SK-N-MC (cell line): Measurements from ENCODE around the gene ERICH2.

Experiments
- DNase-seq: peaks from one replicate; pipeline ENCODE4 v3.0.0-alpha.2; 2011; ENCODE audit warnings: low read depth, low spot score
- H3K27ac ChIP-seq: fragments of 200-600 bp; sonication (generic); 2 replicates; pipeline ENCODE4 v1.5.1; 2016; ENCODE audit warnings: mixed run types
- H3K36me3 ChIP-seq: fragments of 200-600 bp; sonication (generic); 2 replicates; pipeline ENCODE4 v1.6.1; 2017; ENCODE audit warnings: antibody characterized with exemption, low read length, mixed read lengths; ENCODE audit not compliant: insufficient read depth
- H3K4me3 ChIP-seq: fragments of 200-600 bp; sonication (generic); 2 replicates; pipeline ENCODE4 v1.5.1; 2016
- H3K9ac ChIP-seq: fragments of 200-600 bp; sonication (generic); 2 replicates; pipeline ENCODE4 v1.8.0; 2017; ENCODE audit warnings: mixed run types, mixed read lengths; ENCODE audit not compliant: insufficient read length
- H3K9me3 ChIP-seq: fragments of 200-600 bp; sonication (generic); 2 replicates; pipeline ENCODE4 v1.6.1; 2017; ENCODE audit warnings: low read depth, mild to moderate bottlenecking, antibody characterized with exemption, low read length, moderate library complexity, mixed read lengths
- EZH2 ChIP-seq: fragments of 200-600 bp; sonication (generic); IDR thresholded peaks from one replicate; pipeline ENCODE4 v1.6.1; 2017; ENCODE audit warnings: antibody characterized with exemption
- FOXP2 ChIP-seq: optimal IDR thresholded peaks from 2 replicates; pipeline ENCODE3; 2011; ENCODE audit warnings: mild to moderate bottlenecking, moderate library complexity; ENCODE audit not compliant: insufficient read depth; ENCODE audit errors: extremely low read length, control extremely low read depth
- POLR2AphosphoS5 ChIP-seq: IDR thresholded peaks from 2 replicates; pipeline ENCODE4 v1.6.1; 2012; ENCODE audit warnings: mild to moderate bottlenecking, low read depth, low read length, borderline replicate concordance

The ERICH2 gene

DNA sequence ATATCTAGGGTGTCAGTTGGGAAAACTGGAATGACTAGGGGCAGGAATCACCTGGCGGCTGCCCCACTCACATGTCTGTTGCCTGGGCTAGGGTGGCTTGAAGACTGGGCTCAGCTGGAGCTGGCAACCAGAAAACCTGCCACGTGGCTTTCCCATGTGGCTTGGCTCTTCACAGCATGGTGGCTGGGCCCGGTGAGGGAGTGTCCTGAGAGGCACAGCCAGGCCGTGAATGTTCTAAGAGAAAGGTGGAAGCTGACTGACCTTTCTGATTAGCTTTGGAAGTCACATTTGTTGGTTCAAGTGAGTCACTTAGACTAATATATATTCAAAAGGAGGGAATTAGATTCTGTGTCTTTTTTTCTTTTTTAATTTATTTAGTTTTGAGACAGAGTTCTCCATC is 32.4 kb upstream of the ERICH2 start:
- H3K36me3 ChIP-seq = no peaks in the 10 kb centered on the region
- no peaks in the 10 kb centered on the region for H3K9me3 ChIP-seq
- H3K9ac ChIP-seq = no peak overlapping the region
- no peak overlapping the region for H3K27ac ChIP-seq
- H3K4me3 ChIP-seq = no peak overlapping the region
- TF ChIP-seq EZH2 = no peak
- no peak for TF ChIP-seq FOXP2
- no peak for TF ChIP-seq POLR2AphosphoS5
- DNase-seq = no peak

DNA sequence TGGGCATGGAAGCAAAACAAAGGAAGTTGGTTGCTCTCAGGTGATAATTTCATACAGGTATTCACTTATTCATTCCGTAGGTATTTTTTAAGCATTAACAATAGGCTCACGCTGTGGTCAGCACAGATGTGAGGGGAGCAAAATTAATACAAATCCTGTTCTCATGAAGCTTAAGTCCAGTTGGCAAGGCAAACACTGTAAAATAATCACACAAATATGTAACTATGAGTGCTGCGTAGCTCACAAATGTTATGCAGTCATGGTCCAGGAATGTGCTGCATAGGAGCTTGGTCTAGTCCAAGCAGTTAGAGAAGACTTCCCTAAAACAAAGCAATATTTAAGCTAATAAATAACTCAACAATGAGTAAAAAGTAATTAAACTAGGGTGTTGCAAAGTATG is 31.1 kb upstream of the ERICH2 start:
- no peak for DNase-seq
- Histone ChIP-seq H3K27ac (no peak overlapping the region), H3K9ac (no peak overlapping the region)

DNA sequence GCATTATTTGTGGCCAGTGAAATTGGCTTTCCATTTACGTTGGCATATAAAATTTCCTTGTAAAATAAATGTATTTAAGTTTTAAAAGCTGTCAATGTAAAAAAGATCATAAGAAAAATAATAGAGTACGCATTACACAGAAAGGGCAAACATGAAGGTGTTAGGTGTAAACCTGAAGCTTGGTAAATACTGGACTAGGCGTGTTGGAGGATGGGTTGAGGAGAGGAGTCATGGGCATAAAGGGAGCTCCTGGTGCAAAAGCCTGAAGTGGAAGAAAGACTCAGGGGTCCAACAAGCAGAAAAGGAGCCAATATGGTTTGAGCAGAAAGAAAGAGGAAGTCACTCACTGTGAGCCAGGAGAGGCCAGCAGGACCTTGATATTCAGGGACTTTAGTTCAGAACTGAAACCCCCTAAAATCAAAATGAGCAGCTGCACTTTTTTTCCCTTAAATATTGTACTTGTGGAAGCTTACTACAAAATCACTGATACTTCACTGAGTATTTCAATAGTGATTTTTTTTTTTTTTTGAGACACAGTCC is 30.6 kb upstream of the ERICH2 start:
- Histone ChIP-seq H3K27ac (no peak overlapping the region), H3K4me3 (no peak overlapping the region)
- no peak for TF ChIP-seq EZH2
- no peak for TF ChIP-seq POLR2AphosphoS5
- TF ChIP-seq FOXP2 = no peak

More for the DNA sequence above, 31.1 kb upstream of the ERICH2 start:
- no peak for TF ChIP-seq EZH2
- no peak for TF ChIP-seq POLR2AphosphoS5
- no peak for TF ChIP-seq FOXP2
- Histone ChIP-seq H3K9me3 (no peaks in the 10 kb centered on the region), H3K4me3 (no peak overlapping the region), H3K36me3 (no peaks in the 10 kb centered on the region)

DNA sequence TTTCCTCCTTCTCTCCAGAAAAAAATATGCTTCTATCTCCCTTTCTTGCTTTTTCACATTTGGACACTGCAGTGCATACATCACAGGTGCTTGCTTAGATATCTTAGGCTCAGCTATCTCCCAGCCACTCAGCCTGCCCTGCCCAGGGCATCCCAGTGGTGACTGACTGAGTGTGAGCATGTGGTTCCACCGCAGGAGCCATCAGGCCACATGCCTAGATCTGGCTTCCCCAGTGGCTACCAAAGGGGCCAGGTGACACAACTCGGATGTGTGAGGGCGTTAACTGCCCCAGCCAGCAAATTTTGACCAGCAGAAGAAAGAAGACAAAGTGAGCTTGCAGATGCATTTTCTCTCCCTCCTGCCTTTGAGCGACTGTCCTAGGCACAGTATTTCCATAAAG is 29.5 kb upstream of the ERICH2 start:
- no peak overlapping the region for H3K27ac ChIP-seq
- no peaks in the 10 kb centered on the region for H3K36me3 ChIP-seq
- TF ChIP-seq POLR2AphosphoS5 (no peak), EZH2 (no peak)
- no peaks in the 10 kb centered on the region for H3K9me3 ChIP-seq
- no peak overlapping the region for H3K4me3 ChIP-seq
- DNase-seq = no peak
- no peak overlapping the region for H3K9ac ChIP-seq

More for the DNA sequence above, 30.6 kb upstream of the ERICH2 start:
- no peak for DNase-seq
- Histone ChIP-seq H3K9me3 (no peaks in the 10 kb centered on the region), H3K36me3 (no peaks in the 10 kb centered on the region), H3K9ac (no peak overlapping the region)

DNA sequence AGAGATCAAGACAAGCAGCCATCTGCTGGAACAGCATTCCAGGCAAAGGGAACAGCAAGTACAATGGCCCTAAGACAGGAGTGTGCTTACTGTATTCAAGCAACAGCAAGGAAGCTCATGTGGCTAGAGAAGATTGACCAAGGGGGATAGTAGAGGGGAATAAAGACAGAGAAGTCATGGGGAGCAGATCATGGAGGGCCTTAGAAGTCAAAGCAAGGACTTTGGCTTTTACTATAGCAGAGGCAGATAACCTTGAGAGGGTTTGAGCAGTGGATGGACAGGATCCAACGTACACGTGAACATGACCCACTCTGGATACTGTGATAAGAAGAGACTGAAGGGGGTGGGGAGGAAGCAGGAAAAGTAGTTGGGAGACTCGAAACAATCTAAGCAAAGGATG is 28.2 kb upstream of the ERICH2 start:
- TF ChIP-seq POLR2AphosphoS5 (no peak), EZH2 (no peak), FOXP2 (no peak)
- H3K9me3 ChIP-seq = no peaks in the 10 kb centered on the region
- H3K36me3 ChIP-seq = no peaks in the 10 kb centered on the region
- no peak overlapping the region for H3K4me3 ChIP-seq
- no peak for DNase-seq
- H3K27ac ChIP-seq = no peak overlapping the region
- no peak overlapping the region for H3K9ac ChIP-seq

DNA sequence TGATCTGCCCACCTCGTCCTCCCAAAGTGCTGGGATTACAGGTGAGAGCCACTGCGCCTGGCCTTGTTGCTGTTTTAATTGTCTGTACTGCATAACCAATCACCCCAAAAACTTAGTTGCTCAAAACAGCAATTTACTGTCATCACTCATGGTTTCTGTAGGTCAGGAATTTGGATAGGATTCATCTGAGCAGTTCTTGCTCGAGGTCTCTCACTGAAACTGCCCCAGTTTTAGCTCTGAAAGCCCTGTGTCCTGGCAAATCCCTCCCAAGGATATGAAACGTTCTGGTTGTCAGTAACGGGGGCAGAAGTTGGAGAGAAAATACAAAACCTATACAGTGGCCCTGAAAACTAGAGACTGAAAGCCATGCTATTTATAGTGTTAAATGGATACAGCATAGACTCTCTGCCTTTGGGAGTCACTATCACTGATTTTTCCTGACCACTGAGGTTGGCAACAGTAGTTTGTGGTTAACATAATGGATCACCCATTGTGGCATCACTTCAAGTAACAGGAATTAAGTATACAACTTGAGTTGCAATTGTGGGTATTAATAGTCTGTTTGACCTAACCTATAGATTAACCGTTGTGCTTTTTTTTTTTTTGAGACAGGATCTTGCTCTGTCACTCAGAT is 27.2 kb upstream of the ERICH2 start:
- Histone ChIP-seq H3K9ac (no peak overlapping the region), H3K9me3 (no peaks in the 10 kb centered on the region), H3K27ac (no peak overlapping the region), H3K36me3 (no peaks in the 10 kb centered on the region), H3K4me3 (no peak overlapping the region)
- TF ChIP-seq EZH2 = no peak
- no peak for TF ChIP-seq FOXP2
- no peak for TF ChIP-seq POLR2AphosphoS5
- DNase-seq = no peak

DNA sequence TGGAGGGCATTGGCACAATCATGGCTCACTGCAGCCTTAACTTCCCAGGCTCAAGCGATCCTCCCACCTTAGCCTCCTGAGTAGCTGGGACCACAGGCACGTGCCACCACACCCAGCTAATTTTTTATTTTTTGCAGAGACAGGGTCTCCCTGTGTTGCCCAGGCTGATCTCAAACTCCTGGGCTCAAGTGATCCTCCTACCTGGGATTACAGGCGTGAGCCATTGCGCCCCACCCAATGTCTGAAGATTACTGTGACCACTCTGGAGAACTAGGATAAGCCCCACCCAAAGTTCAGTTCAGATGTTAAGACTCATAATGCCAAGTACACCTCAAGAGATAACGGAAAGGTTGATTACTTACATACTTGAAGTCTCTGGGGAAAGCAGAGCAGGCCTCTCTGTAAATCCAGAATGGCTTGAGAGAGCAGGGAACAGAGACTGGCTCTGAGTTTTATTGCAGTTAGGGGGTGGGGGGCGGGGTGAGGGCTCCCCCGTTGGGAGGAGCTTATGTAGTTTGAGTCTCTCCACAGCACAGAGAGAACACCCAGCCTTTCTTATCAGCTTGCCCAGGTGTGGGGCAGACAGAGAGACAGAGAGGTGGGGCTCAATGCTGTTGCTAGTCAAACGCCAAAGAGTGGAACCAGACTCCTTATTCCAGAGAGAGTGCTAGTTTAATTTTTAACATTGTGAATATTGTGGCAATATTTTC is 26.5 kb upstream of the ERICH2 start:
- H3K36me3 ChIP-seq = no peaks in the 10 kb centered on the region
- no peak overlapping the region for H3K4me3 ChIP-seq
- TF ChIP-seq EZH2 (no peak), FOXP2 (no peak), POLR2AphosphoS5 (no peak)
- DNase-seq = no peak
- no peak overlapping the region for H3K27ac ChIP-seq
- no peak overlapping the region for H3K9ac ChIP-seq
- no peaks in the 10 kb centered on the region for H3K9me3 ChIP-seq

DNA sequence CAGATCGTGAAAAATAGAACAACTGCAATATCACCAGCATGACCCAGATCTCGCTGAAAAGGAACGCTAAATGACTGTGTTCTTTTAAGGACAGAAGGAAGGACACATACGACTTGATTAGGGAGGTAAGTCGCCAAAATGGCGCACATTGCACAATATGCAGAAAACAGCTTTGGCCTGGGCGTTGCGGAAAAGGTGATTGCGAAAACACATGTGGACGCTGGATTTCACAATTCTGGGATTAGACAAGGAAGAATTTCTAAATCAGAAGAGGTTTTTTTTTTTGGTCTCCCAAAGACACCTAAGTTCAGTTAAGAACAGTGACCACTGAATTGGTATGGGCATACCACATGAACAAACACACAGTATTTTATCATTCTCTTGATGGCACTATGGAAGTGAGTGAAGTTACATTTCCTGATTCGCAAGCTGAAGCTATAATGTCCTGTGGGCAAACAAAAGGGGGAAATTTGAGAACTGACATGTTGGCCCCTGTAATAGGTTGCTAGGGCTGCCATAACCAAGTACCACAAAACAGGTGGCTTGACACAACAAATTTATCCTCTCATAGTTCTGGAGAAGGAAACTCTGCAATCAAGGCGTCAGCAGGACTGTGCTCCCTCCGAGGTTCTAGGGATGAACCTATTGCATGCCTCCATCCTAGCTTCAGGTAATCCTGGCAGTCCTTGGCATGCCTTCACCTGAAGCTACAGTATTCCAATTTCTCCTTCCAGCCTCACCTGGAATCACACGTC is 25.8 kb upstream of the ERICH2 start:
- TF ChIP-seq POLR2AphosphoS5 (no peak), FOXP2 (no peak), EZH2 (no peak)
- Histone ChIP-seq H3K4me3 (no peak overlapping the region), H3K27ac (no peak overlapping the region), H3K9me3 (no peaks in the 10 kb centered on the region), H3K36me3 (no peaks in the 10 kb centered on the region), H3K9ac (no peak overlapping the region)
- DNase-seq = no peak
